Stimulated activated CD8-positive, alpha-beta memory T cell treated with anti-CD3 and anti-CD28 coated beads, Interleukin-7, amount 100 ng/mL, for 24 hours (primary cell): ENCODE results near the gene HS3ST4.
"Not testable (repeated sequence)": the region's sequence is repeated elsewhere in the genome, so short reads cannot be mapped to it uniquely, and the experiment has no call there.

ENCODE experiments used
- DNase-seq: peaks from one replicate; pipeline ENCODE4 v3.0.0-alpha.2; 2020; ENCODE audit warnings: low read depth

The HS3ST4 gene

DNA sequence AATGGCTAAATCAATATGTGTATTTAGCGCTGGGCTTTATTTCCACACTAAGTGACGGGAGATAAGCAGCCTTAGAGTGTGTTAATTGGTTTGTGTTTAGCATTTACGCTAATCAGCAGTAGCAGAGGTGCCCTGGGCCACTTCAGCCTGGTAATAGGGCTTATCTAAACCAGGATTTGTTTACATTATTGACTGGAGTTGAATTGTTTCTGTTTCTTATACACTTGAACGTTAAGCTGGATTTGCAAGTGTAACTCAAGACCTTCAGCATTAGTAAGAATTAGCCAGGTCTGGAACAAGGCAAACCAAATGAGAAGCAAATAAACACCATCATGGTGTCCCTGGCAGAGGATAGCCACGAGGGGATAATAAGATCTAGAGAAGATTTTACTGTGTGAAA lies 313.6 kb downstream of the HS3ST4 start:
- no peak for DNase-seq

DNA sequence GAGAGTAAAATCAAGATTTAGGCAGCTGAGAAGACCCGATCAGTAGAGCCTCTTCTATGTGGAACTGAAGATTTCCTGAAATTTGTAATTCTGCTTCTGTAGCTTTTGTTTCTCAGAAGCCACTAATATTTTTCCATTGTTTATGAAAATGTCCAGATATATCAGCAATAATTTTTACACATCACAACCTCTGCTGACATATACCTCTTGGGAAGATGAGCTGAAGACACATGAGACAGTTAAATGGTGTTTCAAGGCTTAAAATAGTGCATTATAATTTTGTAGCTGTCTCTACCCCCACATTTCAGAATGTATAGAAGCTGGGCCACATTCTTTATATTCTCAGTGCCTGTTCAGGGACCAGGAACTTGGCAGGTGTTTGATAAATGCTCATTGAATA lies 320.6 kb downstream of the HS3ST4 start:
- DNase-seq, result no peak

DNA sequence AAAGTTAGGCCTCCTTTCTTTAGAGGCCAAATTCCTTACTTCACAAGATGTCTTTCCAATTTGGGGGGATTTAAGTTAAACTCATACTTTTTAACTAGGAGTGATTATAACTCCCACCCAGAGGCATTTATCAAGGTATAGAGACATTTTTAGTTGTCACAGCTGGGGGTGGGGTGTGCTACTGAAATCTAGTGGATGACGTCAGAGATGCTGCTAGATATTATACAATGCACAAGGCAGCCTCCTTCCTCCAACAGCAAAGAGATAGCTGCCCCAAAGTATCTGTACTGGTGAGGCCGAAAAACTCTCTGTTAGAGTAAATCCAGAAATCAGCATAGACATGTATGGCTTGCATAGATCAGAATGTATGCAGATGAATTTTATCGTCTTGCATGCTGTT lies 324.0 kb downstream of the HS3ST4 start:
- DNase-seq, result no peak

DNA sequence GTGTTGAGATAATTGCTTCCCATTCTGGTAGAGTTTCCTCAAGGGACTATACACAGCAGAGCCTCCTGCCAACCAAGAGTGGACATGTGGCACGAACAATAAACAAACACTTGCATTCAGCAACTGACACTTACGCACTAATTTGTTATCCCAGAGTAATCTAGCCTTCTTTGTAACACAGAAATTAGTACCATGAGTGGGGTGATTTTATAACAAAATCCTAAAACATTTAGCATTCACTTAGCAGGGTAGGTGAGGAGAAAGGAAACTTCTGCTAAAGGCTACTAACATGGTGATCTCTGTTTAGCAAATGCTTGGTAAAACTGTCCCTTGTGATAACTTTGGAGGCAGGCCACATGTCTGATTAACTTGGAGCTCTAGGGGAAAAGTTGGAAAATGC lies 325.2 kb downstream of the HS3ST4 start:
- no peak for DNase-seq

DNA sequence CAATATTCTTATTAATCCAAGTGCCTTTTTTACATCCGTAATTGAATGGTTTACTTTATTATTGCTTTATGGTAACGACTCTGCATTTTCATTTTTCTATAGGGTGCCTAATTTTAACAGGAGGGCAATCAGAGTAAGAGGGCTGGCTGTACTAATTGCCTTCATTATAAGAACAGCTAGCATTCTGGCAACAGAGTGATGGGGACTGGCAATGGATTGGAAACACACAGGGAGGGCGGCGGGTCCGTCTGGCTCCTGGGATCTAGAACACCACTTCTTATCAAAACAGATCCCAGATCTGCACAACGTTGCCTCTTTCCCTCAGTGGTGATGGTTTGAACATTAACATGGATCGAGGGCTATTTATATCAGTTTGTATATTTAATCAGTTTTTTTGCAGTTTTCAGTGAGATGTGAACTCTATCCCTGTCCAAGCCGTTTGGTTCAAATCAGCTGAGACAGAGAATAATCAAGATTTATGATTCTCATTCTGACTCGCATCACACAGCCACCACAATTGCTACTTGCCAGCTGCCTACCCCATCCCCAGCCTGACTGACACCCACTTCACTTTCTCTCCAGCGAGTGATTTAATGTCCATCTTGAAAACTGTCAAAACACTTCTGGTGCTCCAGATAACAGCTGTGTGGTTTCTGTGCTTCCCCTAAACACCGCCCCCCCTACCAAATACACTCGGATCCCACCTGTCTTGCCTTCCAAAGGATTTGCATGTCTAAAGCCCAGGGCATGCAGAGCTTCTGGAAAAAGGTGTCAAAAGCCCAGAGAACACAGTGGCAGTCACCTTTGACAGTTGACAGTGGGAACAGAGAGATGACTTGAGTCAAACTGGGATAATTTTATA lies 327.9 kb downstream of the HS3ST4 start:
- no peak for DNase-seq

DNA sequence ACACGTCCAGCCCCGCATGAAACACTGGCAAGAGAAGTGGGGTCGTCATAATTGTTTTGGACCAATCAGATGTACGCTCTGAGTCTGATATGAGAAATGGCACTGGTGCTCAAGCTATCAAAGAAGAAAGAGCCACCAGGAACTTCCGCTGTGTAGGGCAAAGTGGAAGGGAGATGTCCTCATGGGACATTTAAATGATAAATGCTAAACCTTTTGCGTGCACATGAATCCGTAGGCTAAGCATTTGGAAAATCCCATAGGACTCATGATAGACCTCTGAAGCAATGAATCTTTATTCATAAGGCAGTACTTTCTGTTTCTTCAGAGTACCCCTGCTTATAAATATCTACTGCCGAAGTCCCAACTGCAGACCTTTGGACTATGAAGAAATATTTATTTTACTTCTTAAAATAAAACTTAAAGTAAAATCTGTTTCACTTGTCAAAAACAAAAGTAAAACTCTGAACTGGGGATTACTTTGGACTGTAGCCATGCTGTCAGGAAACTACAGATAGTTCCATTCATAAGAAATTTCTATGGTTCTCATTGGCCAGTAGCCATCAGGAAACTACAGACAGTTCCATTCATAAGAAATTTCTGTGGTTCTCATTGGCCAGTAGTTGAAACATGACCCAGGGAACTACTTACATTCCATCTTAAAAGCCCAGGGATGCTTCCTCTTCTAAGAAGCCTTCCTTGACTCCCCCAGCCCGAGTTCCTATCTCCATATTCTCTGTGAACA lies 335.1 kb downstream of the HS3ST4 start:
- DNase-seq, result no peak

DNA sequence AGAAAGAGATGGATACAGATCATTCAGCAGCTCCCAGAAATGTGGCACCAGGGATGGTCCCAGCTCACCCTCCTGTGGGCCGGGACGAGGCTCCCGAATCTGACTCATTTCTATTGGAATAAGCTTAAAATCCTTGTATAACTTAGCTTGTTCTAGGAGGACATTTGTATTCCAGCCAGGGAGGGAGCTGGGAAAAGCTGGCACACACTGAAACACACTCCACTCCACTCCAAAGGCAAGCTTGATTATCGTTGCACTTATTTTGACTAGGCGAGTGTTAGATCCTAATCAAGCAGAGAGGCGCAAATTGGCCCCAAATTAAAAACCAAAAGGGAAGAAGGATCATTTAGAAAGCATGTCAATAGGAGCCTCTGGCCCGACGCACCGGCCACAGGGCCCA lies 339.5 kb downstream of the HS3ST4 start:
- no peak for DNase-seq

DNA sequence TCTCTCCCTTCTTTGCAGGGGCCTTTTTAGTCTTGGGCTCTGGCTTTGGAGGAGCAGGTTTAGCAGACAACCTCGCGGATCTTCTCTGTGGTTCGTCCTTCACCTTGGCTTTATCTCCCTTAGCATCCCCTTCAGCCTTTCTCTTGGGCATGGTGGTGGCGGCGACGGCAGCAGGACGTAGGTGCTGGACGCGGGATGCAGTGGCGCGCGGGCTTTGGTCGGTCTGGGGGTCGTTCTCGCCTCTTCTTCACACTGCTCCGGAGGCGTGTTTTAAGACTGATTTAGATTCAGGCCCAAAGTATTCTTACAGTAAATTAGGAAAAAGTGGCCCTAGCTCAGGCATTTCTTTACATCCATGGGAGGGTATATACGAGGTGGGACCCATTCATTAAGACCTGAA lies 340.9 kb downstream of the HS3ST4 start:
- DNase-seq, result not testable (repeated sequence)

DNA sequence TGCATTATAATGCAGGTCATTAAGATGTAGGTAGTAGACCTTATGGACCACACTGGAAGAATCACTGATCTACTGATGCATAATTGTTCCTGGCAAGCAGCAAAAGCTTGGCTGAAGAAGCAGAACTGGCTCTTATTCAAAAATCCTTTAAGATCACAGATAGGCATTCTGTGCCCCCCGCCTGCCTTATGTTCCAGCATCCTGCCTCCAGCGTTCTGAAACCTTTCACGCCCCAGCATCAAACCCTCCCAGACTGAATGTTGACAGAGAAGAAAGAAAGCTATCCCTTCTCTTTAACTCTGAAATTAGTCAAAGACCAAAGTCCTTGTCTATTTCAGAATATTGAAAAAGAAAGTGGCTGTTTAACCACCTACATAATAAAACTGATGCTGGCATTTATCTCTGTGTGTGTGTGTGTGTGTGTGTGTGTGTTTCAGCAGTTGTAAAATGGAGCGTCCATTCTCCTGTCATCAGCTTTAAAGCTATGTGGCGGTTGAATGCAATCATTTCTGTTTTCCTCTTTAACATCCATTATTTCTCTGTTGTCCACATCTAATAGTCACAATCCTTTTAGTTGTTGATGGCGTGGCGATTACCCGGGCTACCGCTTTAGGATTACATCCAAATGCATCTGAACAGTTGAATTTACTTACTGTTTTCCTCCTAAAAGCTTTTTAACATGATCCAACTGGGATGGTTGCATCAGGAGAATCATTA lies 350.4 kb downstream of the HS3ST4 start:
- DNase-seq, result no peak

DNA sequence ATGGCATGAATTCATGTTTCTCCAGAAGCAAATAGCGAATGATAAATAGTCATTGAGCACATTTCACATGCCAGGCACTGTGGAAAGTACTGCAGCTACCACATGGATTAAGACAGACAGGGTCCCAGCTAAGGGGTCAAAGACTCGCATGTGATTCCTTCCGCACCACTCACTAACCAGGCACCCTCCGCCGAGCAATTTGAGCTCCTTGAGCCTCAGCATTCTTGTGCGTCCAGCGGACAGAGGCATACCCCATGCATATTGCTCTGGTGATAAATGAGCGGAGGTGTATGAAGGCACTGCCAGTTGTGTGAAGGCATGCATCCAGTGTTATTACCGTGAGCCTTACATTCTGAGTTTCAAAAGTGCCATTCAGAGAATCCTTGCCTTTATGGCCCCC lies 358.7 kb downstream of the HS3ST4 start:
- DNase-seq, result no peak

DNA sequence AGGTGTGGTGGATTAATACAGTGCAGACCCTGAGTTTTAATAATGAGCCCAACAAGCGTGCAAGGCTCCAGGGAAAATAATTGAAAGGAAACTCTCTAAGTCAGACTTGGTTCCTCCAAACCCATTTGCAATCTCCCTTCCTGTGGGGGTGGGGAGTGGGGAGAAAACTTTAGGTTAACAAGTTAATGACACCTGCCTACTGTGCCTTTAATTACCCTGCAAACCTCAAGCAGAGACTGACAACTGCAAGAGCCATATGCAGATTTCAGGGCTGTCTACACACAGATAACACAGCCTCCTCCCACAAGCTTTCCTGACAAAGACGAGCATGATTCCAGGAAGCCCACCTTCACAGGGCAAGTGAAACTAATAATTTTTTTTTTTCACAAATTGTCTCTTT lies 359.3 kb downstream of the HS3ST4 start:
- no peak for DNase-seq

DNA sequence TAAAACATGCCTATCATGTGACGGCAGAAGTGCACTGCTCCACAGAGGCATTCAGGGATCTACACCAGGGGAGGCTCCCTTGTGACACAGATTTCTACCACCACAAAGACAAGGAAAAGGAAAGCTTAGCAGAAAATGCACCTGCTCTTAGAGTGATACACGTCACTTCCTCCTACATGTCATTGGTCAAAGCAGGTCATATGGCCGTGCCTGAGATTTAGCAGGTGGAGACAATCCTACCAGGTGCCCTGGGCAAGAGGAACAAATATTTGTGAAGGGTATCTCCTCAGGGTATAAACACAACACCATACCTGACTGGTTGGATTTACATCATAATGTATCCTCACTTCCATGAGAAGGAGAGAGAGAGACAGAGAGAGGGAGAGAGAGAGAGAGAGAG lies 362.1 kb downstream of the HS3ST4 start:
- no peak for DNase-seq

DNA sequence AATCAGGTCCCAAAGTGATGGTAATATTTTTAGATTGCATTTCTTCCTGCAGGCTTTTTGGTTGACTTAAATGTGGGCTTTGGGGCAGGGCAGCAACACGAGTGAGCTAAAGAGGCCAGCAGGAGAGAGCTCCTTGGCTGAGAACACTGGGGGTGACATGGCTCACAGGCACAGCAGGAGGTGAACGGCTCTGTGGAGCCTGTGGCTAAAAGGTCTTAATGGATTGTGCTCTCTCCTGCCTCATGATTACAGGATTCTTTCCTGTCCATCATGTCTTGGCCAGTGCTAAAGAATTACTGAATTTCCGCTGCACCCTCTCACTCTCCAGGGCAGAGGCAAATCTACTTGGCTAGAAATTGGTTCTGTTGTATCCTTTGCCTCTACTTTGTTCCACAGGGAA lies 366.6 kb downstream of the HS3ST4 start:
- no peak for DNase-seq

DNA sequence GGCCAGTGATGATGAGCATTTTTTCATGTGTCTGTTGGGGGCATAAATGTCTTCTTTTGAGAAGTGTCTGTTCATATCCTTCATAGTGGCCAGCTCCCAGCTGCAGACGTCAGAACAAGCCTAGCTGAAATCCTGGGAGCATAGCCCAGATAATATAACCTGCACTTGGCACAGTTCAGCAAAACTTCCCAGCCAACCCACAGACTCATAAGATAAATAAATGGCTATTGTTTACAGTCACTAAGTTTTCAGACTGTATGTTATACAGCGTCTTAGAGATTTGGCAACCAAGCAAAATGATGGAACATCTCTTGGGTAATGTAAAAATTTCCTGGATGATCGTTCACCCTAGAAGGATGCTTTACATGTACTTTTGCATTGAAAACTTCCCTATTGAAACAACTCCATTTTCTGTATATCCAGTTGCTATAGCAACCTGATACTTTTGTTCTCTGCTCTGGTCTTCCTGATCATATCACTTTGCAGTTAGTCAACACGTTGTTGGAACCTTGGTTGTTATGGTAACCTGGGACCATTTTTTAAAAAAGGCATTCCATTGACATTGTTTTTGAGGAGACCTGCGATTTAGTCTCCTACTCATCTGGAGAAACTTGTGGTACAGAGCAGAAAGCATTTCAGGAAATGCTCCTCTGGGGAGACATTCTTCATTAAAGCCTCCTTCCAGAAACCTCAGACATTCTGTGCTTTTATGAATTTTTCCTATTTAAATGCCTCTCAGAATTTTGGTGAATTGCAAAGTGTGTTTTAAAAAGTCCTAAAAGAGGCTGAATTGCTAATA lies 378.7 kb downstream of the HS3ST4 start:
- DNase-seq, result no peak

DNA sequence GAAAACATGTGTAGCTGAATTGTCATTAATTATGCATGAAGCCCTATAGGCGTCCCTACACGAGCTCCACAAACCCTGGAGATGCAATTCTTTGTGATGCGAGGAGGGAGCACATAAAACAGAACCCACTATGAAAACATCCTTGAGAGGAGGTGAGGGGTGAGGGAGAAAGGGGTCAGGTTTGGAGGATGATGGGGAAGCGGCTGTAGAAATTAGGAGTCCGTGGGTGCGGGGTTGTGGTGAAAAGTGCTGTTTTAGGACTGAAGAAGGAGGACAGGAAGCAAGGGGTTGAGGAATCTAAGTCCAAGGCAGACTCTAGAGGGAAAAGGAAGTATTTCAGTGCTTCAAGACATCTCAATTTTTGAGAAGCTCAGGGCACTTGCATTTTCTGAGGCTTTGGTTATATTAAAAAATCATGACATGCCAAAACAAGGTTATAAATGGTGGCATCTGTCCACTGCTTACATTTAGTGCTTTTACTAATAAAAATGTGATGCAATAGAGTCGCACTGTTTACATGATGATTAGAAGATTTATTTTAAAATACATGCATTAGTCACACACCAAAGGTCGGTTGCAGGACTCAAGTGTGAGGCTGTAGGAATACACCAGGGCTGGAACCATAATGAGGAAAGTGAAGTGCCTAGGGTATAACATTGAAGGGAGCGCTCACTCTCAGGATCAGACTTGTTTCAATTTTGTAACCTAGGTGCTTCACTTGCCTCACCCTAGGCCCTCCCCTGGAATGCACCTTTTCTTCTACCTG lies 379.5 kb downstream of the HS3ST4 start:
- DNase-seq, result no peak

DNA sequence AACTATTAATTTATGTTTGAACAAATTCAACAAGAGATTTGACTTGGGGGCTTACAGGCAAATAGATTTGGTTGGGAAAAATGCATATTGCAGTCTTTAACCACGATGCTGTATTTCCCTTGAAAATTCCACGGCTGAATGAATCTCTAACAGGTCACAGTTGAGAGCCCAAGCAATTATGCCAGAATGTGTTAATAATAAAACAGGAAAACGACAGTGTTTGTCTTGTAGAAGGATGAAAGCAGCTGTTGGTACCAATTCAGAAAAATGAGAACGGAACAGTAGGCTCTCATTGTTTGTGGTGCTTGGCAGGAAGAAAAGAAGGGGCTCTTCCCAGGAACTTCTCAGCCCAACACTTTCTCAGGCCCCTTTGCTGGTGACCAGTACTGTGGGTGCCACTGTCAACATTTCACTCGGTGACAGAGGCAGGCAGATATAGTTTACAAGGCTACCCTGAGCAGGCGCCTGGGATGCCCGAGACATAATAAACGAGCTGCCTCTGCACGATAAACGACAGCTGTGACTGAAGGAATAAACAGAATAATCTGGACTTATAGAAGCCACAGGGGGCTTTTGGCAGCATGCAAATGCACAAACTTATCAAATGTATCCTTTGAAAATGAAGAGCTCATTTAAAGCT lies 387.1 kb downstream of the HS3ST4 start:
- no peak for DNase-seq

DNA sequence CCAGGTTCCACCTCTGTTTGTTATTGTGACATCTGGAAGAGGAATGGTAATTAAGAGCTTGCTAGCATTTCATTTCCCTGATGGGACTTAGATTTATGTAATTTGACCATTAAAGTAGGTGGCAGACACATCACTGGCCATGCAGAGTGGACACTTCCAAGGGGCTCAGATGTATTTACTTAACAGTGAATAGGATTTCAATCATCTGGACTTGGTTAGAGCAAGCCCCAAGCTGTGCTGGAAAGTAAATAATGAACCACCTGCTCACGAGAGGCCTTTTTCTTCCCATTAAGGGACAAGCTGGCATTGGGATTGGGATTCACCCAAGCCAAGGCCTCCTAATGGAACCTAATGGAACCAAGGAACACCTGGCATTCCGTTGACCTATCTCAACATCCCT lies 395.3 kb downstream of the HS3ST4 start:
- DNase-seq, result no peak

DNA sequence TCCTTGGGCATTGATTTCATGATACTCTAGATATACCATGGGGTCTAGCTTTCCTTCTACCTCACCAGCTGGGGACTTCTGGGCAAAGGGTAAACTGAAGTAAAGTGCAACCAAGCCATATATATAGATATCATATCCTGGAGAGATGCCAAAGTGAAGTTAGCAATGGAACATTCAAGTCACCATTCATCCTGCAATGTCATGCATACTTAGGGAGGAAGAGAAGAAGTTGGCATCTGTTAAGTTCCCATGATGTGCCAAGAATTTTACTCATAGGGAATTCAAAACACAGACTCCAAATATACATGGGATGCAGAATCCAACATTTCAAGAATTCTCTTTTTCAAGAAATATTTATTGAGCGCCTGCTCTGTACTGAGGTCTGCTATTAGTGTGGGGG lies 399.8 kb downstream of the HS3ST4 start:
- no peak for DNase-seq

DNA sequence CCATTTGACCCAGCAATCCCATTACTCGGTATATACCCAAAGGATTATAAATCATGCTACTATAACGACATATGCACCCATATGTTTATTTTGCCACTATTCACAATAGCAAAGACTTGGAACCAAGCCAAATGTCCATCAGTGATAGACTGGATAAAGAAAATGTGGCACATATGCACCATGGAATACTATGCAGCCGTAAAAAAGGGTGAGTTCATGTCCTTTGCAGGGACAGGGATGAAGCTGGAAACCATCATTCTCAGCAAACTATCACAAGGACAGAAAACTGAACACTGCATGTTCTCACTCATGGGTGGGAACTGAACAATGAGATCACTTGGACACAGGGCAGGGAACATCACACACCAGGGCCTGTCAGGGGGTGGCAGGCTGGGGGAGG lies 406.4 kb downstream of the HS3ST4 start:
- DNase-seq, result not testable (repeated sequence)

DNA sequence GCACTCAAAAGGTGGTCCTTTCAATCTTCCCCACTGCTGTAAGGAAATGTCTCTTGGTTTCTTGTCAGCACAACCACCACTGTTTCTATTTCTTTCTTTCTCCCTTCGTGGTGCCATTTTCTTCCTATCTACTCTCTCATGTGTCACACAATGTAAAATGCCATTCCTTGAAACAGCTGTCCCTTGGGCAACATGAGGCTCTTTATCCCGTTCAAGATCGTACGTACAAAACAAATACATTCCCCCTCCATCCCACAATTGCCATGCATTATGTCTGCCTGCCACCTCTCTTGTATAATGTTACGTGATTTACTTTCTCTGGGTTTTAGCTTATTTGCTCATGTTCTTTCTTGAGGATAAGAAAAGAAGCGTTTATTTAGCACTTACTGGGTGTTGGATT lies 410.6 kb downstream of the HS3ST4 start:
- no peak for DNase-seq
